ENCODE results near the gene IFNA7.
"Not testable (repeated sequence)": the region's sequence is repeated elsewhere in the genome, so short reads cannot be mapped to it uniquely, and the experiment has no call there.

The IFNA7 gene

DNA sequence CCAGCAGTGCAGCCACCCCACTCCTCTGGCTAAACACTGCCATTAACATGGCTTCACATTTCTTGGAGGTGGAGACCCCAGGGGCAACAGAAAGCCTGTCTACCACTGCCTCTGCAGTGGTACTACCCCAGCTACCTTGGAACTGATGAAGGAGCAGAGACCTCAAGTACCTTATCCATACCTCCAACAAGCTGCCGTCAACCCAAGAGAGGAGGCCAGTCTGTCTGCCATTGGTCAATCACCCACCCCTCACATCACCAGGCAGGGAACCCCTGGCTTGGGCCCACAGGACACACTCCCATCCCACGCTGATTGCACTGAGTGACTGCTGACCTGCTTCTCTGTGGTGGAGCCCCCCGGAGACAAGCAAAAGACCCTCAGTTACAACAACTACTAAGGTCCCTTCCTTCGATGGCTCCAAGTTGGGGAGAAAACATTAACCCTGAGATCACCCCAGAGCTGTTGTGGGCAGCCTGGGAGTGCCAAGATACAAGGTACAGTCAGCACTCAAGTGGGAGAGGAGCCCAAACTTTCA, 32.2 kb upstream of the IFNA7 start:
- no peak overlapping the region for H3K4me3 ChIP-seq (replicated peaks in 1 of 2; ENCODE audit: low read depth in 2 of 2, low read length in 2 of 2)
- TF ChIP-seq, protein P1, sequence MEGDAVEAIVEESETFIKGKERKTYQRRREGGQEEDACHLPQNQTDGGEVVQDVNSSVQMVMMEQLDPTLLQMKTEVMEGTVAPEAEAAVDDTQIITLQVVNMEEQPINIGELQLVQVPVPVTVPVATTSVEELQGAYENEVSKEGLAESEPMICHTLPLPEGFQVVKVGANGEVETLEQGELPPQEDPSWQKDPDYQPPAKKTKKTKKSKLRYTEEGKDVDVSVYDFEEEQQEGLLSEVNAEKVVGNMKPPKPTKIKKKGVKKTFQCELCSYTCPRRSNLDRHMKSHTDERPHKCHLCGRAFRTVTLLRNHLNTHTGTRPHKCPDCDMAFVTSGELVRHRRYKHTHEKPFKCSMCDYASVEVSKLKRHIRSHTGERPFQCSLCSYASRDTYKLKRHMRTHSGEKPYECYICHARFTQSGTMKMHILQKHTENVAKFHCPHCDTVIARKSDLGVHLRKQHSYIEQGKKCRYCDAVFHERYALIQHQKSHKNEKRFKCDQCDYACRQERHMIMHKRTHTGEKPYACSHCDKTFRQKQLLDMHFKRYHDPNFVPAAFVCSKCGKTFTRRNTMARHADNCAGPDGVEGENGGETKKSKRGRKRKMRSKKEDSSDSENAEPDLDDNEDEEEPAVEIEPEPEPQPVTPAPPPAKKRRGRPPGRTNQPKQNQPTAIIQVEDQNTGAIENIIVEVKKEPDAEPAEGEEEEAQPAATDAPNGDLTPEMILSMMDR (IDR thresholded peaks at IDR 0.05; ENCODE audit: low read depth, low read length) = no peak
- DNase-seq (ENCODE audit: low read depth in 2 of 2) = no peak

DNA sequence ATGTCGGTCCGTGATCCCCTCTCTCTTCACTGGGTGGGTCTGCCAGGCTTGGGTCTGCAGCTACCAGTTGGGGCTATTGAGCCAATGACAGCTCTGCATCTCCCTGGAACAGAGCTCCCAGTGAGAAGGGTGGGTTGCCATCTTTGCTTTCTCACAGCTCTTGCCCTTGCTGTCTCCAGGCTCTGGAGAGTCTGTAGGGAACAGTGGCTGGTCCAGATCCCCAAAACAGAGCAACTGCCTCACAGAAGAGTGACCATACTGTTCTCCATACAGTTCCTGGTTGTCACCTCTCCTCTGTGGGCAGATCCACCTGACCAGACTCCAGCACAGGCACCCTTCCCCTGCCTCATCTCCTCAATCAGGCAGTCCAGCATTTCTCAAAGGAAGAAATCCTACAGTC, 31.3 kb upstream of the IFNA7 start:
- DNase-seq (ENCODE audit: low read depth in 2 of 2) = no peak
- TF ChIP-seq, protein P1 (IDR thresholded peaks at IDR 0.05; ENCODE audit: low read depth, low read length) = no peak
- no peak overlapping the region for H3K4me3 ChIP-seq (replicated peaks in 1 of 2; ENCODE audit: low read depth in 2 of 2, low read length in 2 of 2)

DNA sequence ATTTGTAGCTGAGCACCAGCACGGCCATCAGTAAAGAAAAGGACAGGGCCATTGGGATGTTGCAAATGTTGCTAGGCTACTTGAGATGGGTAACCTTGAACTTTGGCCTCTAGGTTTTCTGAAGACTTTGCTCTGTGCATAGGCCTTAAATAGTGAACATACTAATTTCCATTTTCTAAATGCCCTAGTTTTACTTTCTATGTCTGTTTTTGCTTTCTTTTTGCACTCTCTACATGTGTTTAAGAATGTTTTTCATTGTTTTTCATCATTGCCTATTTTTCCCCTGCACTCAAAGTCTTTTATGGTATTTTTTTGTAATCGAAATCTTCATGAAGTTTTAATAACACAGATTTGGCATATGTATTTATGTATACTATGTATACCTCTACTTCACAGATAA, 26.1 kb upstream of the IFNA7 start, which contains the start of gene IFNA17:
Gene IFNA17, minus strand, starts transcription at position 101 of the 400 bp plus-strand sequence. Its CDS starts 49 bp downstream, at position 52.
- TF ChIP-seq, protein P1 (IDR thresholded peaks at IDR 0.05; ENCODE audit: low read depth, low read length) = no peak
- DNase-seq (ENCODE audit: low read depth in 2 of 2) = no peak
- no peak within 1 kb of the TSS for H3K4me3 ChIP-seq (replicated peaks in 1 of 2; ENCODE audit: low read depth in 2 of 2, low read length in 2 of 2)

DNA sequence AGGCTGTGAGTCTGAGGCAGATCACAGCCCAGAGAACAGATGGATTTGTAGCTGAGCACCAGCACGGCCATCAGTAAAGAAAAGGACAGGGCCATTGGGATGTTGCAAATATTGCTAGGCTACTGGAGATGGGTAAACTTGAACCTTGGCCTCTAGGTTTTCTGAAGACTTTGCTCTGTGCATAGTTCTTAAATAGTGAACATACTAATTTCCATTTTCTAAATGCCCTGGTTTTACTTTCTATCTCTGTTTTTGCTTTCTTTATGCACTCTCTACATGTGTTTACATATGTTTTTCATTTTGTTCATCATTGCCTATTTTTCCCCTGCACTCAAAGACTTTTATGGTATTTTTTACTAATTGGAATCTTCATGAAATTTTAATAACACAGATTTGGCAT, 15.2 kb upstream of the IFNA7 start, which contains the start of gene IFNA16:
Gene IFNA16, minus strand, starts transcription at position 101 of the 400 bp plus-strand sequence. Its CDS starts 6 bp downstream, at position 95.
- H3K4me3 ChIP-seq (replicated peaks in 1 of 2; ENCODE audit: low read depth in 2 of 2, low read length in 2 of 2); DNase-seq (ENCODE audit: low read depth in 2 of 2): not testable (repeated sequence)

DNA sequence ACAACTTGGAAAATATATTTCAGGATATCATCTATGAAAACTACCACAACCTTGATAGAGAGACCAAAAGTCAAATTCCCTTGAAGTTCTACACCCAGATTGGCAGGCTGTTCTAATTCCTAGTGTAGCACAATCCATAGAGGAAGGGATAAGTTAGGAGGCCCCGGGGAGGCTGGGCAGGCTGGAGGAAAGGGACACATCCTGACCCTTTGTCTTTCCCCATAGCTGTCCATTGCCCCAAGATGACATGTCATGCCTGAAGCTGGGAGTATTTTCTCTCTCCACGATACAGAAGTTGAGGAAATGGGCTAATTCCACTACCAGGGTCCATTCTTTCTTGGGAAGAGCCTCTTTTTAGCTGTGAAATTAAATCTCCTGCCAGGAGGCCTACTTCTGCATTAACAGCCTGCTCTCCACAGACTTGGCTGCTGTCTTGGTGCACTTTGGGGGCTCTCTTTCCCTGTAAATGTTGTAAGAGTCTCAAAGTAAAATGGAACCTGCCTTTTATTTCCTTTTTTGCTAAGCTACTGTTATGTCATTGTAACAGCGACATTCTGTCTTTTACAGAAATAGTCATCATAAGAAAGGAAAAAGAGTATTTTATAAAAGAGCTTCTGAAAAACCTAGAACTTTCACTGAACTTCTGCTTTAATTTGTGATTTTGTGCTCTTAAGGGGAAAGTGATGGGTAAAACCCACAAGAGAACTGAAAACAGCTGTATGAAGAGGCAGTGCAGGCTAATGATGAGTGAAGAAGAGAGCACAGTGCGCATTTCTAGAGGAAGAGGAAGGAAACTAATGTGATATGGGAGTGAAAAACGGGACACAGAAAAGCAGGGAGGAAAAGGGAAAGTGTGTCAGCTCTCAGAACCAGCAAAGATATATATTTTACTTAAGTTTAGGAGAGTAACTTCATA, 11.7 kb upstream of the IFNA7 start:
- H3K4me3 ChIP-seq (replicated peaks in 1 of 2; ENCODE audit: low read depth in 2 of 2, low read length in 2 of 2) = not testable (repeated sequence)
- peak; percentile 9 to 17 for DNase-seq (ENCODE audit: low read depth in 2 of 2)
- TF ChIP-seq, protein P1 (IDR thresholded peaks at IDR 0.05; ENCODE audit: low read depth, low read length) = peak; percentile 55

DNA sequence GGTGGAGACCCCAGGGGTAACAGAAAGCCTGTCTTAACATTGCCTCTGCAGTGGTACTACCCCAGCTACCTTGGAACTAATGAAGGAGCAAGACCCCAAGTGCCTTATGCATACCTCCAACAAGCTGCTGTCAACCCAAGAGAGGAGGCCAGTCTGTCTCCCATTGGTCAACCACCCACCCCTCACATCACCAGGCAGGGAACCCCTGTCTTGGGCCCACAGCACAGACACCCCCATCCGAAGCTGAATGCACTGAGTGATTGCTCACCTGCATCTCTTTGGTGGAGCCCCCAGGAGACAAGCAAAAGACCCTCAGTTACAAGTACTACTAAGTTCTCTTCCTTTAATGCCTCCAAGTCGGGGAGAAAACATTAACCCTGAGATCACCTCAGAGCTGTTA, 10.2 kb upstream of the IFNA7 start:
- not testable (repeated sequence) for DNase-seq (ENCODE audit: low read depth in 2 of 2)

DNA sequence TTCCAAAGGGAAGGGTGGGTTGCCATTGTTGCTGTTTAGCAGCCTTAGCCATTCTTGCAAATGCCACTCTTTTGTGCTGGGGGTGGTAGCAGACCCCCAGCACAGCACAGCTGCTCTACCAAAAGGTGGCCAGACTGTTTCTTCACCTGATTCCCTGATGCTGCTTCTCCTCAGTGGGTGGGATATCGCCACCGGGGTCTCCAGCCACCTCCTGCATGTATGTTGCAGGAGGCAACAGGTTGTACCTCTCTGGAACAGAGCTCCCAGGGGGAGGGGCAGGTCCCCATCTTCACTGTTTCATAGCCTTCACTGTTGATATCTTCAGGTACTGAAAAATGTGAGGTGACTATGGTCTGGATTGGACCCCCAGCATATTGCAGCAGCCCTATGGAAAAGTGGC, 8.8 kb upstream of the IFNA7 start:
- H3K4me3 ChIP-seq (replicated peaks in 1 of 2; ENCODE audit: low read depth in 2 of 2, low read length in 2 of 2); DNase-seq (ENCODE audit: low read depth in 2 of 2): not testable (repeated sequence)

More for the DNA sequence above, 10.2 kb upstream of the IFNA7 start:
- not testable (repeated sequence) for H3K4me3 ChIP-seq (replicated peaks in 1 of 2; ENCODE audit: low read depth in 2 of 2, low read length in 2 of 2)

DNA sequence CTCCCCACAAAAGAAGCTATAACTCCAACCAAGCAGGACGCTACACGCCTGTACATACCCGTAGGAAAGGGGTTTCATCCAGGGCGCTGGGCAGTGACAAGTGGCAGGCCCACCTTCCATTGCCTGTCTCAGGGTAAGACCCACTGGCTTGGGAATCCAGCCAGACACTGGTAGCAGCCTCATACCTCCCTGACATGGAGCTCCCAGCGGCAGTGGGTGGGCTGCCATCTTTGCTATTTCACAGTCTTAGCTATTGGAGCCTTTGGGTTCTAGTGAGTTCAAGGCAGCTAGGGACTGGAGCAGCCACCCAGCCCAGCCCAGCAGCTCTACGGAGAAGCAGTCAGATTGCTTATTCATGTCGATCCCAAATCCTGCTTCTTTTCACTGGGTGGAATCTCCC, 8.3 kb upstream of the IFNA7 start:
- no peak overlapping the region for H3K4me3 ChIP-seq (replicated peaks in 1 of 2; ENCODE audit: low read depth in 2 of 2, low read length in 2 of 2)
- TF ChIP-seq, protein P1 (IDR thresholded peaks at IDR 0.05; ENCODE audit: low read depth, low read length) = no peak
- DNase-seq (ENCODE audit: low read depth in 2 of 2) = no peak

DNA sequence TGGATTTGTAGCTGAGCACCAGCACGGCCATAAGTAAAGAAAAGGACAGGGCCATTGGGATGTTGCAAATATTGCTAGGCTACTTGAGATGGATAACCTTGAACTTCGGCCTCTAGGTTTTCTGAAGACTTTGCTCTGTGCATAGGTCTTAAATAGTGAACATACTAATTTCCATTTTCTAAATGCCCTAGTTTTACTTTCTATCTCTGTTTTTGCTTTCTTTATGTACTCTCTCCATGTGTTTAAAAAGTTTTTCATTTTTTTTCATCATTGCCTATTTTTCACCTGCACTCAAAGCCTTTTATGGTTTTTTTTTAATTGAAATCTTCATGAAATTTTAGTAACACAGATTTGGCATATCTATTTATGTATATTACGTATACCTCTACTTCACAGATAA, 5.0 kb upstream of the IFNA7 start, which contains the start of gene IFNA10:
Gene IFNA10, minus strand, starts transcription at position 101 of the 400 bp plus-strand sequence. Its CDS starts 46 bp downstream, at position 55.
- H3K4me3 ChIP-seq (replicated peaks in 1 of 2; ENCODE audit: low read depth in 2 of 2, low read length in 2 of 2); DNase-seq (ENCODE audit: low read depth in 2 of 2): not testable (repeated sequence)

Measured in cardiac fibroblast (primary cell).